Activated CD8-positive, alpha-beta memory T cell treated with anti-CD3 and anti-CD28 coated beads for 4 hours (primary cell): Measurements from ENCODE around the gene KSR1.

Source experiments
- DNase-seq, 2 donors: peaks; one replicate each; pipeline ENCODE4 v3.0.0-alpha.2; 2020; ENCODE audit warnings: low read depth in 2 of 2

Gene KSR1

GRCh38 chr17:27569884-27570577 is 113.8 kb downstream of the KSR1 start:
- no peak for DNase-seq

GRCh38 chr17:27570578-27570914 is 114.3 kb downstream of the KSR1 start:
- DNase-seq, result no peak

GRCh38 chr17:27571563-27572352 is 115.5 kb downstream of the KSR1 start:
- DNase-seq, result no peak

- DNase-seq, result peak in 1 of 2 donors; percentile 10
Observed at GRCh38 chr17:27572665-27573064, 116.4 kb downstream of the KSR1 start.

GRCh38 chr17:27573548-27573947 is 117.3 kb downstream of the KSR1 start:
- no peak for DNase-seq

GRCh38 chr17:27573971-27574525 is 117.8 kb downstream of the KSR1 start:
- no peak for DNase-seq

- no peak for DNase-seq
Observed at GRCh38 chr17:27575096-27575911, 119.1 kb downstream of the KSR1 start.

GRCh38 chr17:27575912-27576252 is 119.6 kb downstream of the KSR1 start:
- no peak for DNase-seq

GRCh38 chr17:27576477-27577083 is 120.3 kb downstream of the KSR1 start:
- no peak for DNase-seq

- DNase-seq, result no peak
Observed at GRCh38 chr17:27577121-27577761, 121.0 kb downstream of the KSR1 start.

GRCh38 chr17:27577884-27578717 is 121.9 kb downstream of the KSR1 start:
- DNase-seq, result no peak

- peak in 1 of 2 donors; percentile 14 for DNase-seq
Observed at GRCh38 chr17:27578718-27579085, 122.5 kb downstream of the KSR1 start.

- no peak for DNase-seq
Observed at GRCh38 chr17:27579304-27579703, 123.1 kb downstream of the KSR1 start.

GRCh38 chr17:27579897-27580321 is 123.7 kb downstream of the KSR1 start:
- no peak for DNase-seq

GRCh38 chr17:27581016-27581415 is 124.8 kb downstream of the KSR1 start:
- DNase-seq, result no peak

GRCh38 chr17:27582696-27583095 is 126.4 kb downstream of the KSR1 start:
- DNase-seq, result no peak

- no peak for DNase-seq
Observed at GRCh38 chr17:27585153-27585681, 129.0 kb downstream of the KSR1 start.

- DNase-seq, result no peak
Observed at GRCh38 chr17:27585792-27586191, 129.5 kb downstream of the KSR1 start.

- no peak for DNase-seq
Observed at GRCh38 chr17:27586203-27586721, 130.0 kb downstream of the KSR1 start.

GRCh38 chr17:27588354-27588753 is 132.1 kb downstream of the KSR1 start:
- no peak for DNase-seq
